ENCODE data around the gene GSTO2.
A peak's percentile ranks its signal among the peaks of the same experiment; 100 is the strongest.

Gene GSTO2

GRCh38 chr10:104334965-104335650 lies 66.1 kb downstream of the GSTO2 start:
- H3K27ac ChIP-seq (ENCODE audit: low read depth, low read length), result no peak overlapping the region
- H3K4me3 ChIP-seq (ENCODE audit: low read length), result no peak overlapping the region
- no peaks in the 10 kb centered on the region for H3K9me3 ChIP-seq (ENCODE audit: insufficient read depth, low read depth, low read length)
- H3K36me3 ChIP-seq (ENCODE audit: insufficient read depth, low read length), result no peaks in the 10 kb centered on the region
- peaks cover 12% of the 10 kb centered on the region; the same call in 1 of the 2 replicates for H3K27me3 ChIP-seq (ENCODE audit: insufficient read depth, low read length)
- H3K9ac ChIP-seq (ENCODE audit: low read depth, low read length), result no peak overlapping the region
- 91% methylated on average over 13 of the region's 13 CpGs for WGBS
- peaks cover 69% of the 10 kb centered on the region for H3K4me1 ChIP-seq (ENCODE audit: insufficient read depth, low read length)

- Histone ChIP-seq H3K27ac (ENCODE audit: low read depth, low read length) (no peak overlapping the region), H3K9me3 (ENCODE audit: insufficient read depth, low read depth, low read length) (no peaks in the 10 kb centered on the region), H3K4me1 (ENCODE audit: insufficient read depth, low read length) (peaks cover 53% of the 10 kb centered on the region), H3K27me3 (ENCODE audit: insufficient read depth, low read length) (peaks cover 18% of the 10 kb centered on the region; the same call in 1 of the 2 replicates), H3K36me3 (ENCODE audit: insufficient read depth, low read length) (no peaks in the 10 kb centered on the region), H3K4me3 (ENCODE audit: low read length) (peak overlapping the region; percentile 91), H3K9ac (ENCODE audit: low read depth, low read length) (peak overlapping the region; percentile 91)
- WGBS, result 12% methylated on average over 12 of the region's 12 CpGs
Observed at GRCh38 chr10:104336821-104337467, 68.0 kb downstream of the GSTO2 start.

GRCh38 chr10:104337521-104337984 lies 68.6 kb downstream of the GSTO2 start:
- Histone ChIP-seq H3K4me3 (ENCODE audit: low read length) (peak overlapping the region; percentile 91), H3K9ac (ENCODE audit: low read depth, low read length) (peak overlapping the region; percentile 91), H3K27me3 (ENCODE audit: insufficient read depth, low read length) (peaks cover 18% of the 10 kb centered on the region; the same call in 1 of the 2 replicates), H3K36me3 (ENCODE audit: insufficient read depth, low read length) (no peaks in the 10 kb centered on the region), H3K4me1 (ENCODE audit: insufficient read depth, low read length) (peaks cover 47% of the 10 kb centered on the region), H3K27ac (ENCODE audit: low read depth, low read length) (peak overlapping the region; percentile 96), H3K9me3 (ENCODE audit: insufficient read depth, low read depth, low read length) (no peaks in the 10 kb centered on the region)
- under 1% methylated on average over 20 of the region's 23 CpGs for WGBS

- Histone ChIP-seq H3K4me3 (ENCODE audit: low read length) (peak within 1 kb of the TSS; percentile 91), H3K27ac (ENCODE audit: low read depth, low read length) (peak within 1 kb of the TSS; percentile 96), H3K4me1 (ENCODE audit: insufficient read depth, low read length) (peaks cover 45% of the 10 kb centered on the region), H3K9ac (ENCODE audit: low read depth, low read length) (peak within 1 kb of the TSS; percentile 91), H3K9me3 (ENCODE audit: insufficient read depth, low read depth, low read length) (no peaks in the 10 kb centered on the region), H3K27me3 (ENCODE audit: insufficient read depth, low read length) (peaks cover 18% of the 10 kb centered on the region; the same call in 1 of the 2 replicates), H3K36me3 (ENCODE audit: insufficient read depth, low read length) (no peaks in the 10 kb centered on the region)
- under 1% methylated on average over 70 of the region's 70 CpGs for WGBS
Observed at GRCh38 chr10:104337985-104338735, 69.2 kb downstream of the GSTO2 start, which contains the start of gene ITPRIP. Gene ITPRIP, minus strand, starts transcription at chr10:104338465. Its CDS starts 22,414 bp downstream, at chr10:104316051.

GRCh38 chr10:104339469-104340110 lies 70.6 kb downstream of the GSTO2 start:
- Histone ChIP-seq H3K9me3 (ENCODE audit: insufficient read depth, low read depth, low read length) (no peaks in the 10 kb centered on the region), H3K27me3 (ENCODE audit: insufficient read depth, low read length) (peaks cover 18% of the 10 kb centered on the region; the same call in 1 of the 2 replicates), H3K4me3 (ENCODE audit: low read length) (peak overlapping the region; percentile 91), H3K9ac (ENCODE audit: low read depth, low read length) (peak overlapping the region; percentile 91), H3K27ac (ENCODE audit: low read depth, low read length) (no peak overlapping the region), H3K4me1 (ENCODE audit: insufficient read depth, low read length) (peaks cover 34% of the 10 kb centered on the region), H3K36me3 (ENCODE audit: insufficient read depth, low read length) (no peaks in the 10 kb centered on the region)
- 73% methylated on average over 11 of the region's 11 CpGs for WGBS

GRCh38 chr10:104340111-104340526 lies 71.1 kb downstream of the GSTO2 start:
- H3K9ac ChIP-seq (ENCODE audit: low read depth, low read length), result no peak overlapping the region
- no peak overlapping the region for H3K27ac ChIP-seq (ENCODE audit: low read depth, low read length)
- H3K27me3 ChIP-seq (ENCODE audit: insufficient read depth, low read length), result peaks cover 18% of the 10 kb centered on the region; the same call in 1 of the 2 replicates
- 76% methylated on average over 4 of the region's 4 CpGs for WGBS
- H3K36me3 ChIP-seq (ENCODE audit: insufficient read depth, low read length), result no peaks in the 10 kb centered on the region
- H3K4me1 ChIP-seq (ENCODE audit: insufficient read depth, low read length), result peaks cover 30% of the 10 kb centered on the region
- H3K9me3 ChIP-seq (ENCODE audit: insufficient read depth, low read depth, low read length), result no peaks in the 10 kb centered on the region
- no peak overlapping the region for H3K4me3 ChIP-seq (ENCODE audit: low read length)

GRCh38 chr10:104340641-104341040 lies 71.7 kb downstream of the GSTO2 start:
- Histone ChIP-seq H3K4me3 (ENCODE audit: low read length) (no peak overlapping the region), H3K27ac (ENCODE audit: low read depth, low read length) (no peak overlapping the region), H3K27me3 (ENCODE audit: insufficient read depth, low read length) (peaks cover 18% of the 10 kb centered on the region; the same call in 1 of the 2 replicates), H3K36me3 (ENCODE audit: insufficient read depth, low read length) (no peaks in the 10 kb centered on the region), H3K4me1 (ENCODE audit: insufficient read depth, low read length) (peaks cover 26% of the 10 kb centered on the region), H3K9me3 (ENCODE audit: insufficient read depth, low read depth, low read length) (no peaks in the 10 kb centered on the region), H3K9ac (ENCODE audit: low read depth, low read length) (no peak overlapping the region)
- WGBS, result 87% methylated on average over 1 of the region's 4 CpGs

GRCh38 chr10:104342941-104343411 lies 74.0 kb downstream of the GSTO2 start:
- no peak overlapping the region for H3K27ac ChIP-seq (ENCODE audit: low read depth, low read length)
- no peak overlapping the region for H3K4me3 ChIP-seq (ENCODE audit: low read length)
- no peaks in the 10 kb centered on the region for H3K9me3 ChIP-seq (ENCODE audit: insufficient read depth, low read depth, low read length)
- peaks cover 18% of the 10 kb centered on the region; the same call in 1 of the 2 replicates for H3K4me1 ChIP-seq (ENCODE audit: insufficient read depth, low read length)
- H3K36me3 ChIP-seq (ENCODE audit: insufficient read depth, low read length), result no peaks in the 10 kb centered on the region
- H3K9ac ChIP-seq (ENCODE audit: low read depth, low read length), result no peak overlapping the region
- H3K27me3 ChIP-seq (ENCODE audit: insufficient read depth, low read length), result peaks cover 18% of the 10 kb centered on the region; the same call in 1 of the 2 replicates
- WGBS, result 65% methylated on average over 3 of the region's 3 CpGs

- no peaks in the 10 kb centered on the region for H3K36me3 ChIP-seq (ENCODE audit: insufficient read depth, low read length)
- H3K27me3 ChIP-seq (ENCODE audit: insufficient read depth, low read length), result peaks cover 15% of the 10 kb centered on the region; the same call in 1 of the 2 replicates
- H3K27ac ChIP-seq (ENCODE audit: low read depth, low read length), result no peak overlapping the region
- peaks cover 19% of the 10 kb centered on the region; the same call in 1 of the 2 replicates for H3K4me1 ChIP-seq (ENCODE audit: insufficient read depth, low read length)
- WGBS, result 100% methylated on average over 1 of the region's 1 CpG
- H3K9ac ChIP-seq (ENCODE audit: low read depth, low read length), result no peak overlapping the region
- H3K4me3 ChIP-seq (ENCODE audit: low read length), result no peak overlapping the region
- no peaks in the 10 kb centered on the region for H3K9me3 ChIP-seq (ENCODE audit: insufficient read depth, low read depth, low read length)
Observed at GRCh38 chr10:104344219-104344618, 75.2 kb downstream of the GSTO2 start.

GRCh38 chr10:104345515-104345914 lies 76.5 kb downstream of the GSTO2 start:
- Histone ChIP-seq H3K4me3 (ENCODE audit: low read length) (no peak overlapping the region), H3K9ac (ENCODE audit: low read depth, low read length) (no peak overlapping the region), H3K27me3 (ENCODE audit: insufficient read depth, low read length) (peaks cover 2% of the 10 kb centered on the region; the same call in 1 of the 2 replicates), H3K36me3 (ENCODE audit: insufficient read depth, low read length) (no peaks in the 10 kb centered on the region), H3K27ac (ENCODE audit: low read depth, low read length) (no peak overlapping the region), H3K9me3 (ENCODE audit: insufficient read depth, low read depth, low read length) (no peaks in the 10 kb centered on the region), H3K4me1 (ENCODE audit: insufficient read depth, low read length) (peaks cover 16% of the 10 kb centered on the region)

Measured in HUES64 (cell line).